Measurements from ENCODE around the gene PRPF39. TPM values are rescaled to one million over a fixed set of nuclear protein-coding genes. Genes with fewer than 3 reads are reported as not detected.

Gene PRPF39
- total RNA-seq, 1 experiment from 2014 or later, result 32.3 TPM

- POLR2A ChIA-PET, result interaction anchor here (0.7 to 1.2 kb wide), 3 partner anchors 14 to 172 kb away, joined by 3 read pairs; partner anchors contain the start of genes KLHL28, PRPF39 and TOGARAM1
- DNase-seq (ENCODE audit: low spot score) (no peak), ATAC-seq (no peak)
- Mint-ChIP-seq H3K9me3 (no peaks in the 10 kb centered on the region), H3K36me3 (peaks cover 3% of the 10 kb centered on the region; the same call in 1 of the 2 replicates), H3K27me3 (ENCODE audit: low read depth) (no peaks in the 10 kb centered on the region), H3K27ac (peak overlapping the region; percentile 96), H3K4me3 (peak overlapping the region; percentile 99), H3K4me1 (peaks cover 18% of the 10 kb centered on the region)
- CTCF ChIA-PET, result interaction anchor here (0.6 kb wide), 1 partner anchor 234 kb away, joined by 4 read pairs; no protein-coding TSS in a partner anchor
- TF ChIP-seq, protein P1, sequence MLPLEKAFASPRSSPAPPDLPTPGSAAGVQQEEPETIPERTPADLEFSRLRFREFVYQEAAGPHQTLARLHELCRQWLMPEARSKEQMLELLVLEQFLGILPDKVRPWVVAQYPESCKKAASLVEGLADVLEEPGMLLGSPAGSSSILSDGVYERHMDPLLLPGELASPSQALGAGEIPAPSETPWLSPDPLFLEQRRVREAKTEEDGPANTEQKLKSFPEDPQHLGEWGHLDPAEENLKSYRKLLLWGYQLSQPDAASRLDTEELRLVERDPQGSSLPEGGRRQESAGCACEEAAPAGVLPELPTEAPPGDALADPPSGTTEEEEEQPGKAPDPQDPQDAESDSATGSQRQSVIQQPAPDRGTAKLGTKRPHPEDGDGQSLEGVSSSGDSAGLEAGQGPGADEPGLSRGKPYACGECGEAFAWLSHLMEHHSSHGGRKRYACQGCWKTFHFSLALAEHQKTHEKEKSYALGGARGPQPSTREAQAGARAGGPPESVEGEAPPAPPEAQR (CRISPR knock-in tag; IDR thresholded peaks at IDR 0.05), result no peak
- TF ChIP-seq ZNF121 (CRISPR knock-in tag; IDR thresholded peaks at IDR 0.05), result no peak
- TF ChIP-seq ZNF671 (CRISPR knock-in tag; IDR thresholded peaks at IDR 0.05), result no peak
- no peak for TF ChIP-seq IRF2 (CRISPR knock-in tag; IDR thresholded peaks at IDR 0.05; ENCODE audit: borderline replicate concordance, low read depth)
- TF ChIP-seq, protein P2, sequence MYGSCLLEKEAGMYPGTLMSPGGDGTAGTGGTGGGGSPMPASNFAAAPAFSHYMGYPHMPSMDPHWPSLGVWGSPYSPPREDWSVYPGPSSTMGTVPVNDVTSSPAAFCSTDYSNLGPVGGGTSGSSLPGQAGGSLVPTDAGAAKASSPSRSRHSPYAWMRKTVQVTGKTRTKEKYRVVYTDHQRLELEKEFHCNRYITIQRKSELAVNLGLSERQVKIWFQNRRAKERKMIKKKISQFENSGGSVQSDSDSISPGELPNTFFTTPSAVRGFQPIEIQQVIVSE (CRISPR knock-in tag; IDR thresholded peaks at IDR 0.05; ENCODE audit: borderline replicate concordance), result no peak
- TF ChIP-seq, protein P3, sequence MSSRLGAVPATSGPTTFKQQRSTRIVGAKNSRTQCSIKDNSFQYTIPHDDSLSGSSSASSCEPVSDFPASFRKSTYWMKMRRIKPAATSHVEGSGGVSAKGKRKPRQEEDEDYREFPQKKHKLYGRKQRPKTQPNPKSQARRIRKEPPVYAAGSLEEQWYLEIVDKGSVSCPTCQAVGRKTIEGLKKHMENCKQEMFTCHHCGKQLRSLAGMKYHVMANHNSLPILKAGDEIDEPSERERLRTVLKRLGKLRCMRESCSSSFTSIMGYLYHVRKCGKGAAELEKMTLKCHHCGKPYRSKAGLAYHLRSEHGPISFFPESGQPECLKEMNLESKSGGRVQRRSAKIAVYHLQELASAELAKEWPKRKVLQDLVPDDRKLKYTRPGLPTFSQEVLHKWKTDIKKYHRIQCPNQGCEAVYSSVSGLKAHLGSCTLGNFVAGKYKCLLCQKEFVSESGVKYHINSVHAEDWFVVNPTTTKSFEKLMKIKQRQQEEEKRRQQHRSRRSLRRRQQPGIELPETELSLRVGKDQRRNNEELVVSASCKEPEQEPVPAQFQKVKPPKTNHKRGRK (CRISPR knock-in tag; IDR thresholded peaks at IDR 0.05; ENCODE audit: borderline replicate concordance), result no peak
- TF ChIP-seq, protein P4, sequence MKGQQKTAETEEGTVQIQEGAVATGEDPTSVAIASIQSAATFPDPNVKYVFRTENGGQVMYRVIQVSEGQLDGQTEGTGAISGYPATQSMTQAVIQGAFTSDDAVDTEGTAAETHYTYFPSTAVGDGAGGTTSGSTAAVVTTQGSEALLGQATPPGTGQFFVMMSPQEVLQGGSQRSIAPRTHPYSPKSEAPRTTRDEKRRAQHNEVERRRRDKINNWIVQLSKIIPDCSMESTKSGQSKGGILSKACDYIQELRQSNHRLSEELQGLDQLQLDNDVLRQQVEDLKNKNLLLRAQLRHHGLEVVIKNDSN (CRISPR knock-in tag; IDR thresholded peaks at IDR 0.05), result no peak
- TF ChIP-seq JAZF1 (CRISPR knock-in tag; IDR thresholded peaks at IDR 0.05), result no peak
- no peak for TF ChIP-seq ATF6 (CRISPR knock-in tag; IDR thresholded peaks at IDR 0.05)
- TF ChIP-seq, protein P5, sequence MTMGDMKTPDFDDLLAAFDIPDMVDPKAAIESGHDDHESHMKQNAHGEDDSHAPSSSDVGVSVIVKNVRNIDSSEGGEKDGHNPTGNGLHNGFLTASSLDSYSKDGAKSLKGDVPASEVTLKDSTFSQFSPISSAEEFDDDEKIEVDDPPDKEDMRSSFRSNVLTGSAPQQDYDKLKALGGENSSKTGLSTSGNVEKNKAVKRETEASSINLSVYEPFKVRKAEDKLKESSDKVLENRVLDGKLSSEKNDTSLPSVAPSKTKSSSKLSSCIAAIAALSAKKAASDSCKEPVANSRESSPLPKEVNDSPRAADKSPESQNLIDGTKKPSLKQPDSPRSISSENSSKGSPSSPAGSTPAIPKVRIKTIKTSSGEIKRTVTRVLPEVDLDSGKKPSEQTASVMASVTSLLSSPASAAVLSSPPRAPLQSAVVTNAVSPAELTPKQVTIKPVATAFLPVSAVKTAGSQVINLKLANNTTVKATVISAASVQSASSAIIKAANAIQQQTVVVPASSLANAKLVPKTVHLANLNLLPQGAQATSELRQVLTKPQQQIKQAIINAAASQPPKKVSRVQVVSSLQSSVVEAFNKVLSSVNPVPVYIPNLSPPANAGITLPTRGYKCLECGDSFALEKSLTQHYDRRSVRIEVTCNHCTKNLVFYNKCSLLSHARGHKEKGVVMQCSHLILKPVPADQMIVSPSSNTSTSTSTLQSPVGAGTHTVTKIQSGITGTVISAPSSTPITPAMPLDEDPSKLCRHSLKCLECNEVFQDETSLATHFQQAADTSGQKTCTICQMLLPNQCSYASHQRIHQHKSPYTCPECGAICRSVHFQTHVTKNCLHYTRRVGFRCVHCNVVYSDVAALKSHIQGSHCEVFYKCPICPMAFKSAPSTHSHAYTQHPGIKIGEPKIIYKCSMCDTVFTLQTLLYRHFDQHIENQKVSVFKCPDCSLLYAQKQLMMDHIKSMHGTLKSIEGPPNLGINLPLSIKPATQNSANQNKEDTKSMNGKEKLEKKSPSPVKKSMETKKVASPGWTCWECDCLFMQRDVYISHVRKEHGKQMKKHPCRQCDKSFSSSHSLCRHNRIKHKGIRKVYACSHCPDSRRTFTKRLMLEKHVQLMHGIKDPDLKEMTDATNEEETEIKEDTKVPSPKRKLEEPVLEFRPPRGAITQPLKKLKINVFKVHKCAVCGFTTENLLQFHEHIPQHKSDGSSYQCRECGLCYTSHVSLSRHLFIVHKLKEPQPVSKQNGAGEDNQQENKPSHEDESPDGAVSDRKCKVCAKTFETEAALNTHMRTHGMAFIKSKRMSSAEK (CRISPR knock-in tag; IDR thresholded peaks at IDR 0.05; ENCODE audit: borderline replicate concordance), result no peak
- TF ChIP-seq EMX1 (CRISPR knock-in tag; IDR thresholded peaks at IDR 0.05), result no peak
- TF ChIP-seq SMAD4 (CRISPR knock-in tag; IDR thresholded peaks at IDR 0.05), result no peak
- no peak for TF ChIP-seq CREB1 (CRISPR knock-in tag; IDR thresholded peaks at IDR 0.05)
- TF ChIP-seq TEAD1 (CRISPR knock-in tag; IDR thresholded peaks at IDR 0.05), result no peak
- TF ChIP-seq IRF1 (CRISPR knock-in tag; IDR thresholded peaks at IDR 0.05), result no peak
- TF ChIP-seq FOXJ3 (CRISPR knock-in tag; IDR thresholded peaks at IDR 0.05; ENCODE audit: borderline replicate concordance), result no peak
- TF ChIP-seq ZMAT4 (CRISPR knock-in tag; IDR thresholded peaks at IDR 0.05), result no peak
- no peak for TF ChIP-seq FOXP4 (CRISPR knock-in tag; IDR thresholded peaks at IDR 0.05)
Measured at GRCh38 chr14:45133683-45134050, 49.8 kb downstream of the PRPF39 start.
